DND-41 (cell line): ENCODE measurements around the gene AKTIP.

Experiments used
- ATAC-seq: fragments of 200-7000 bp; cut with Tn5 transposase; 3 replicates; pipeline ENCODE4 v1.9.1; 2021; ENCODE audit warnings: low read depth; ENCODE audit not compliant: insufficient read depth
- DNase-seq: peaks from one replicate; pipeline ENCODE4 v3.0.0-alpha.2; 2020
- H2AFZ ChIP-seq: 2 replicates; pipeline ENCODE4 v1.6.0; 2012; ENCODE audit warnings: low read depth, low read length
- H3K27ac ChIP-seq: 2 replicates; pipeline ENCODE4 v1.5.1; 2012; ENCODE audit warnings: low read length, inconsistent platforms
- H3K27me3 ChIP-seq: fragments of 200-600 bp; sonication (generic); 2 replicates; pipeline ENCODE4 v1.6.0; 2012; ENCODE audit warnings: low read length, mild to moderate bottlenecking, inconsistent platforms; ENCODE audit not compliant: insufficient read depth, poor library complexity
- H3K36me3 ChIP-seq: 2 replicates; pipeline ENCODE4 v1.5.1; 2012; ENCODE audit warnings: low read length, inconsistent platforms; ENCODE audit not compliant: insufficient read depth
- H3K4me1 ChIP-seq: 2 replicates; pipeline ENCODE4 v1.5.1; 2012; ENCODE audit warnings: mild to moderate bottlenecking, low read length; ENCODE audit not compliant: insufficient read depth
- H3K4me2 ChIP-seq: 2 replicates; pipeline ENCODE4 v1.6.0; 2012; ENCODE audit warnings: mild to moderate bottlenecking, moderate library complexity, low read length, inconsistent platforms; ENCODE audit not compliant: insufficient read depth
- H3K4me3 ChIP-seq, 2 experiments: fragments of 200-600 bp in 1 of 2; shearing (Covaris generic) in 1 of 2; 2 replicates each; pipeline ENCODE4 v1.5.1; 2012 to 2016; ENCODE audit warnings: inconsistent platforms in 2 of 2, low read length in 2 of 2, mild to moderate bottlenecking in 2 of 2, low read depth in 1 of 2, moderate library complexity in 1 of 2
- H3K79me2 ChIP-seq: 2 replicates; pipeline ENCODE4 v1.6.0; 2012; ENCODE audit warnings: low read length, inconsistent platforms; ENCODE audit not compliant: insufficient read depth
- H3K9ac ChIP-seq: 2 replicates; pipeline ENCODE4 v1.6.0; 2012; ENCODE audit warnings: low read depth, mild to moderate bottlenecking, inconsistent platforms, low read length, moderate library complexity
- H3K9me3 ChIP-seq: 2 replicates; pipeline ENCODE4 v1.5.1; 2012; ENCODE audit warnings: low read length, moderate library complexity, mild to moderate bottlenecking, inconsistent platforms; ENCODE audit not compliant: insufficient read depth, severe bottlenecking
- H4K20me1 ChIP-seq: 2 replicates; pipeline ENCODE4 v1.6.0; 2012; ENCODE audit warnings: low read length; ENCODE audit not compliant: insufficient read depth
- CTCF ChIP-seq: IDR thresholded peaks from 2 replicates; pipeline ENCODE4 v1.5.1; 2012; ENCODE audit warnings: borderline replicate concordance, low read length, moderate library complexity, mild to moderate bottlenecking; ENCODE audit not compliant: poor library complexity, severe bottlenecking; ENCODE audit errors: extremely low read depth
- EZH2 ChIP-seq: IDR thresholded peaks from 3 replicates; pipeline ENCODE4 v1.6.1; 2012; ENCODE audit warnings: borderline replicate concordance, low read depth, mild to moderate bottlenecking, moderate library complexity, low read length, inconsistent platforms; ENCODE audit not compliant: severe bottlenecking

AKTIP gene

GRCh38 chr16:53446090-53446489 is 56.9 kb downstream of the AKTIP start:
- no peak for ATAC-seq
- peaks cover 70% of the 10 kb centered on the region for H3K36me3 ChIP-seq
- no peak overlapping the region for H3K27ac ChIP-seq
- H3K27me3 ChIP-seq, result no peaks in the 10 kb centered on the region
- H4K20me1 ChIP-seq, result peaks cover 10% of the 10 kb centered on the region
- no peak for DNase-seq
- H3K9ac ChIP-seq, result no peak overlapping the region
- H3K79me2 ChIP-seq, result peaks cover 2% of the 10 kb centered on the region; the same call in 1 of the 2 replicates
- H3K4me1 ChIP-seq, result peaks cover 8% of the 10 kb centered on the region
- TF ChIP-seq CTCF, result no peak
- TF ChIP-seq EZH2, result no peak
- H3K4me3 ChIP-seq, result no peak overlapping the region
- no peak overlapping the region for H3K4me2 ChIP-seq
- no peaks in the 10 kb centered on the region for H3K9me3 ChIP-seq
- no peak overlapping the region for H2AFZ ChIP-seq

DNA sequence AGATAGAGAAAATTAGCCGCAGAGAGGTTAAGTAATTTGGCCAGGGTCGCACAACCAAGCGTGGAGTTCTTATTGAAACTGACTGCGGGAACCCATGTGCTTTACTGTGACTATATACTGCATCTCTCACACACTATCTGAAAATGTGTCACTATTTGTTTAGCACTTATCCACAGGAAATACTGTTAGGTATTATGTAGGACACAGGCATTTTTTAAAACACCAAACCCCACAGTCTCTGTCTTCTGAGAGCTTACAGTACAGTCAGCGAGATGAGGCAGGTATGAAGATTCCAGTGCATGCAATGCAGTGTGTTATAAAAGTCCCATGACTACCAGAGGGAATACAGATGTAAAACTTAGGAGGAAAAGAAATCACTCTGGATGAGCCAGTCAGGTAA is 57.5 kb downstream of the AKTIP start:
- H4K20me1 ChIP-seq, result peaks cover 10% of the 10 kb centered on the region
- H2AFZ ChIP-seq, result no peak overlapping the region
- H3K36me3 ChIP-seq, result peaks cover 74% of the 10 kb centered on the region
- H3K4me3 ChIP-seq, result no peak overlapping the region
- H3K4me2 ChIP-seq, result no peak overlapping the region
- TF ChIP-seq CTCF (no peak), EZH2 (no peak)
- no peaks in the 10 kb centered on the region for H3K9me3 ChIP-seq
- peaks cover 8% of the 10 kb centered on the region for H3K4me1 ChIP-seq
- H3K79me2 ChIP-seq, result peaks cover 2% of the 10 kb centered on the region; the same call in 1 of the 2 replicates
- H3K9ac ChIP-seq, result no peak overlapping the region
- DNase-seq, result no peak
- H3K27me3 ChIP-seq, result no peaks in the 10 kb centered on the region
- no peak for ATAC-seq
- H3K27ac ChIP-seq, result no peak overlapping the region
